ENCODE measurements around the gene FSIP1. TPM values are rescaled to one million over a fixed set of nuclear protein-coding genes. Genes with fewer than 3 reads are reported as not detected.

The FSIP1 gene
- total RNA-seq, 2 donors from 2014 or later: 0.31 to 1.5 TPM

- no peaks in the 10 kb centered on the region for H3K36me3 Mint-ChIP-seq
- peaks cover 0 to 2% of the 10 kb centered on the region in 2 donors for H3K27me3 Mint-ChIP-seq
- H3K4me3 Mint-ChIP-seq: no peak overlapping the region
- DNase-seq (ENCODE audit: low spot score): no peak
- no peak for ATAC-seq
- no peak overlapping the region for H3K27ac Mint-ChIP-seq
- no peaks in the 10 kb centered on the region for H3K9me3 Mint-ChIP-seq
- H3K4me1 Mint-ChIP-seq (ENCODE audit: low read depth in 2 of 2): peaks cover 0 to 3% of the 10 kb centered on the region in 2 donors
These were observed 41.4 kb downstream of the FSIP1 start for GRCh38 chr15:39741258-39741657.

GRCh38 chr15:39738998-39739397, 43.6 kb downstream of the FSIP1 start:
- H3K4me3 Mint-ChIP-seq: no peak overlapping the region
- no peaks in the 10 kb centered on the region for H3K4me1 Mint-ChIP-seq (ENCODE audit: low read depth in 2 of 2)
- H3K9me3 Mint-ChIP-seq: no peaks in the 10 kb centered on the region
- no peaks in the 10 kb centered on the region for H3K36me3 Mint-ChIP-seq
- DNase-seq (ENCODE audit: low spot score): no peak
- ATAC-seq: no peak
- H3K27ac Mint-ChIP-seq: no peak overlapping the region
- peaks cover 0 to 2% of the 10 kb centered on the region in 2 donors for H3K27me3 Mint-ChIP-seq

- Mint-ChIP-seq H3K27ac (no peak overlapping the region), H3K27me3 (no peaks in the 10 kb centered on the region), H3K9me3 (no peaks in the 10 kb centered on the region), H3K36me3 (no peaks in the 10 kb centered on the region), H3K4me1 (ENCODE audit: low read depth in 2 of 2) (no peaks in the 10 kb centered on the region), H3K4me3 (no peak overlapping the region)
- DNase-seq (ENCODE audit: low spot score): no peak
- no peak for ATAC-seq
These were observed 45.5 kb downstream of the FSIP1 start for GRCh38 chr15:39737196-39737550.

- Mint-ChIP-seq H3K27ac (no peak overlapping the region), H3K27me3 (no peaks in the 10 kb centered on the region), H3K36me3 (no peaks in the 10 kb centered on the region), H3K9me3 (no peaks in the 10 kb centered on the region), H3K4me1 (ENCODE audit: low read depth in 2 of 2) (no peaks in the 10 kb centered on the region), H3K4me3 (no peak overlapping the region)
- DNase-seq (ENCODE audit: low spot score) (no peak), ATAC-seq (no peak)
These were observed 46.0 kb downstream of the FSIP1 start for GRCh38 chr15:39736412-39737195.

GRCh38 chr15:39735120-39735717, 47.4 kb downstream of the FSIP1 start:
- no peak overlapping the region for H3K27ac Mint-ChIP-seq
- H3K36me3 Mint-ChIP-seq: no peaks in the 10 kb centered on the region
- H3K9me3 Mint-ChIP-seq: no peaks in the 10 kb centered on the region
- no peak for ATAC-seq
- DNase-seq (ENCODE audit: low spot score): no peak
- no peaks in the 10 kb centered on the region for H3K4me1 Mint-ChIP-seq (ENCODE audit: low read depth in 2 of 2)
- H3K4me3 Mint-ChIP-seq: no peak overlapping the region
- peaks cover 0 to under 1% of the 10 kb centered on the region in 2 donors for H3K27me3 Mint-ChIP-seq

- Mint-ChIP-seq H3K4me3 (no peak overlapping the region), H3K9me3 (no peaks in the 10 kb centered on the region), H3K27ac (no peak overlapping the region), H3K27me3 (peaks cover 0 to 2% of the 10 kb centered on the region in 2 donors), H3K36me3 (no peaks in the 10 kb centered on the region), H3K4me1 (ENCODE audit: low read depth in 2 of 2) (peaks cover 0 to 6% of the 10 kb centered on the region in 2 donors)
- DNase-seq (ENCODE audit: low spot score) (no peak), ATAC-seq (no peak)
These were observed 51.4 kb downstream of the FSIP1 start for GRCh38 chr15:39731266-39731665.

- Mint-ChIP-seq H3K4me1 (ENCODE audit: low read depth in 2 of 2) (peaks cover 0 to 6% of the 10 kb centered on the region in 2 donors), H3K27ac (no peak overlapping the region), H3K9me3 (no peaks in the 10 kb centered on the region), H3K36me3 (no peaks in the 10 kb centered on the region), H3K4me3 (no peak overlapping the region), H3K27me3 (peaks cover 0 to 2% of the 10 kb centered on the region in 2 donors)
- DNase-seq (ENCODE audit: low spot score) (no peak), ATAC-seq (no peak)
These were observed 52.1 kb downstream of the FSIP1 start for GRCh38 chr15:39730552-39730951.

- no peak overlapping the region for H3K4me3 Mint-ChIP-seq
- H3K4me1 Mint-ChIP-seq (ENCODE audit: low read depth in 2 of 2): peaks cover 0 to 6% of the 10 kb centered on the region in 2 donors
- ATAC-seq: no peak
These were observed 53.1 kb downstream of the FSIP1 start for GRCh38 chr15:39729500-39729899.

GRCh38 chr15:39728845-39729244, 53.8 kb downstream of the FSIP1 start:
- H3K4me3 Mint-ChIP-seq: no peak overlapping the region
- H3K9me3 Mint-ChIP-seq: no peaks in the 10 kb centered on the region

More at GRCh38 chr15:39729500-39729899, 53.1 kb downstream of the FSIP1 start:
- H3K36me3 Mint-ChIP-seq: no peaks in the 10 kb centered on the region
- no peak for DNase-seq (ENCODE audit: low spot score)
- no peak overlapping the region for H3K27ac Mint-ChIP-seq
- no peaks in the 10 kb centered on the region for H3K9me3 Mint-ChIP-seq
- H3K27me3 Mint-ChIP-seq: peaks cover 0 to 2% of the 10 kb centered on the region in 2 donors

GRCh38 chr15:39721893-39722292, 60.7 kb downstream of the FSIP1 start:
- H3K4me3 Mint-ChIP-seq: no peak overlapping the region
- ATAC-seq: no peak
- H3K4me1 Mint-ChIP-seq (ENCODE audit: low read depth in 2 of 2): peaks cover 13 to 17% of the 10 kb centered on the region in 2 donors
- H3K36me3 Mint-ChIP-seq: no peaks in the 10 kb centered on the region
- no peak for DNase-seq (ENCODE audit: low spot score)
- no peaks in the 10 kb centered on the region for H3K9me3 Mint-ChIP-seq
- H3K27ac Mint-ChIP-seq: no peak overlapping the region
- H3K27me3 Mint-ChIP-seq: no peaks in the 10 kb centered on the region

More at GRCh38 chr15:39728845-39729244, 53.8 kb downstream of the FSIP1 start:
- H3K4me1 Mint-ChIP-seq (ENCODE audit: low read depth in 2 of 2): peaks cover 0 to 6% of the 10 kb centered on the region in 2 donors
- no peak overlapping the region for H3K27ac Mint-ChIP-seq
- ATAC-seq (no peak), DNase-seq (ENCODE audit: low spot score) (no peak)
- no peaks in the 10 kb centered on the region for H3K36me3 Mint-ChIP-seq
- H3K27me3 Mint-ChIP-seq: peaks cover 0 to 2% of the 10 kb centered on the region in 2 donors

GRCh38 chr15:39720621-39721611, 61.7 kb downstream of the FSIP1 start:
- Mint-ChIP-seq H3K9me3 (no peaks in the 10 kb centered on the region), H3K27me3 (no peaks in the 10 kb centered on the region), H3K4me3 (no peak overlapping the region), H3K4me1 (ENCODE audit: low read depth in 2 of 2) (peaks cover 20 to 22% of the 10 kb centered on the region in 2 donors), H3K27ac (no peak overlapping the region), H3K36me3 (no peaks in the 10 kb centered on the region)
- ATAC-seq: no peak
- DNase-seq (ENCODE audit: low spot score): no peak

- H3K27me3 Mint-ChIP-seq: no peaks in the 10 kb centered on the region
- peaks cover 28 to 30% of the 10 kb centered on the region in 2 donors for H3K4me1 Mint-ChIP-seq (ENCODE audit: low read depth in 2 of 2)
- H3K4me3 Mint-ChIP-seq: no peak overlapping the region
- no peak overlapping the region for H3K27ac Mint-ChIP-seq
- no peak for DNase-seq (ENCODE audit: low spot score)
- no peaks in the 10 kb centered on the region for H3K36me3 Mint-ChIP-seq
- no peak for ATAC-seq
- no peaks in the 10 kb centered on the region for H3K9me3 Mint-ChIP-seq
These were observed 62.6 kb downstream of the FSIP1 start for GRCh38 chr15:39720081-39720480.

- H3K36me3 Mint-ChIP-seq: no peaks in the 10 kb centered on the region
- DNase-seq (ENCODE audit: low spot score): no peak
- peaks cover 29 to 32% of the 10 kb centered on the region in 2 donors for H3K4me1 Mint-ChIP-seq (ENCODE audit: low read depth in 2 of 2)
- ATAC-seq: no peak
- no peaks in the 10 kb centered on the region for H3K9me3 Mint-ChIP-seq
- H3K27ac Mint-ChIP-seq: no peak overlapping the region
- H3K27me3 Mint-ChIP-seq: no peaks in the 10 kb centered on the region
- no peak overlapping the region for H3K4me3 Mint-ChIP-seq
These were observed 63.5 kb downstream of the FSIP1 start for GRCh38 chr15:39719109-39719508.
